DMS114 treated with DMSO at 0.1 percent for 48 hours (cell line): ENCODE measurements around the gene MTARC2.
A peak's percentile ranks its signal among the peaks of the same experiment; 100 is the strongest.
"Not testable (repeated sequence)": the region's sequence is repeated elsewhere in the genome, so short reads cannot be mapped to it uniquely, and the experiment has no call there.

Experiments used
- DNase-seq: peaks from one replicate; lab custom pipeline; 2025; ENCODE audit not compliant: unreplicated experiment; lab: John Stamatoyannopoulos, UW

The MTARC2 gene

GRCh38 chr1:220732137-220732536 lies 16.0 kb upstream of the MTARC2 start:
- DNase-seq = no peak

DNA sequence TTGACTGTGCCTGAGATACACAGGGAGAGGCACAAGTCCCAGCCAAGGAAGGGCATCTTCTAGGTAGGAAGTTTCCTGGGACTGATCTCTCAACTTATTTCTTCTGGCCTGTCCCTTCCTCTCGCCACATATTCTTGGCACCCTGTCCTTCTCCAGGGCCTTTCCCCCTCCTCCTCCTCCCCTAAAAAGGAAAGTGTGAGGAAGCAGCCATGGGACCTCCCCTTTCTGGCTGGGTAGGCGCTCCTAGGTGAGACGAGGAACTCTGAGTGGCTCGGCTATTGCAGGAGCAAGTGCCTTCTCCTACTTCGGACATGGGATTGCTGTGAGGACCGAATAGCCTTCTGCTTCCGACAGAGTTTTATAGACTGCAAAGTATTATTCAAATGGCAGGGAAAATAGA lies 15.5 kb upstream of the MTARC2 start:
- no peak for DNase-seq

GRCh38 chr1:220733086-220733601 lies 15.0 kb upstream of the MTARC2 start:
- DNase-seq = peak; percentile 36

- DNase-seq = no peak
Measured at GRCh38 chr1:220734571-220735326, 13.4 kb upstream of the MTARC2 start.

DNA sequence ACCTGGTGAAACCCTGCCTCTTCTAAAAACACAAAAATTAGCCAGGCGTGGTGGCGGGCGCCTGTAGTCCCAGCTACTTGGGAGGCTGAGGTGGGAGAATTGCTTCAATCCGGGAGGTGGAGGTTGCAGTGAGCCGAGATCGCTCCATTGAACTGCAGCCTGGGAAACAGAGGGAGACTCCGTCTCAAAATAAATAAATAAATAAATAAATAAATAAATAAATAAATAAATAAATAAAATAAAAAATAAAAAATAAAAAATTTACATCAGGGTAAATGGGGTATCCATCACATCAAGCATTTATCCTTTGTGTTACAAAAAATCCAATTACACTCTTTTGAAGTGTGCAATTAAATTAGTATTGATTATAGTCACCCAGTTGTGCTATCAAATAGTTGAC lies 11.8 kb upstream of the MTARC2 start:
- not testable (repeated sequence) for DNase-seq

DNA sequence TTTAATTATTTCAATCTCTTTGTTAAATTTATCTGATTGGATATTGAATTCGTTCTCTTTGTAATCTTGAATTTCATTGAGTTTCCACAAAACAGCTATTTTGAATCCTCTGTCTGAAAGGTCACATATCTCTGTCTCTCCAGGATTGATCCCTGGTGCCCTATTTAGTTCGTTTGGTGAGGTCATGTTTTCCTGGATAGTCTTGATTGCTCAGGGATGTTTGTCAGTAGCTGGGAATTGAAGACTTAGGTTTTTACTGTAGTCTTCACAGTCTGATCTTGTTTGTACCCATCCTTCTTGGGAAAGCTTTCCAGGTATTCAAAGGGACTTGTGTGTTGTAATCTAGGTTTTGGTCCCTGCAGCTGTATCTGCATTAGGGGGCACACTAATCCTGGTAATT lies 6.8 kb upstream of the MTARC2 start:
- DNase-seq = no peak

GRCh38 chr1:220741825-220742224 lies 6.3 kb upstream of the MTARC2 start:
- DNase-seq = no peak

DNA sequence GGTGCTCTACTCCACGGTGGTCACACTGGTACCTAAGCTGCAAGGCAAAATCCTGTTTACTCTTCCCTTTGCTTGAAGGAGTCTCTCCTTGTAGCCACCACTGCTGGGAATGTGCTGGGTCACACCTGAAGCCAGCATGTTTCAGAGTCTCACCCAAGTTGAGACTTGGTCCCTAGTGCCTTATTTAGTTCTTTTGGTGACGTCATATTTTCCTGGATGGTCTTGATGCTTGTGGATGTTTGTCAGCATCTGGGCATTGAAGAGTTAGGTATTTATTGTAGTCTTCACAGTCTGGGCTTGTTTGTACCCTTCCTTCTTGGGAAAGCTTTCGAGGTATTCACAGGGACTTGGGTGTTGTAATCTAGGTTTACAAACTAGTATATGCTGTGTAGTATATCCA lies 5.6 kb upstream of the MTARC2 start:
- no peak for DNase-seq

DNA sequence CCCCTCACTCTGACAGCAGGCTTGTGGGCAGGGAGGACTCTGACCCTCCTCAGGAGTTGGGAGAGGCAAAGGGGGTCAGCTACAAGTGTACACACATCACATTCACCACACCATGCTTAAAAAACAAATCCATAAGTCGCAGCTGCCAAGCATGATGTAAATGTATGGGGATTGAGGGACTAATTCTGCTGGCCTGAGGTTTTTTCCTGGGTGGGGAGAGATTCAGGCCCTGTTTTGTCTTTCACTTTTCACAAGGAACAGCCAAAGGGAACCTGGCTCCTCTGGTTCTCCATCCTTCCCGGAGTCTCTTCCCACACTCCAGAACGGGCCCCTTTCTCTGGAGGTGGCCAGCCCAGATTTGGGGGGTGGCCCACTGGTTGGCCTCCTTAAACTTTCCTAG lies 1.3 kb upstream of the MTARC2 start:
- DNase-seq = no peak

DNA sequence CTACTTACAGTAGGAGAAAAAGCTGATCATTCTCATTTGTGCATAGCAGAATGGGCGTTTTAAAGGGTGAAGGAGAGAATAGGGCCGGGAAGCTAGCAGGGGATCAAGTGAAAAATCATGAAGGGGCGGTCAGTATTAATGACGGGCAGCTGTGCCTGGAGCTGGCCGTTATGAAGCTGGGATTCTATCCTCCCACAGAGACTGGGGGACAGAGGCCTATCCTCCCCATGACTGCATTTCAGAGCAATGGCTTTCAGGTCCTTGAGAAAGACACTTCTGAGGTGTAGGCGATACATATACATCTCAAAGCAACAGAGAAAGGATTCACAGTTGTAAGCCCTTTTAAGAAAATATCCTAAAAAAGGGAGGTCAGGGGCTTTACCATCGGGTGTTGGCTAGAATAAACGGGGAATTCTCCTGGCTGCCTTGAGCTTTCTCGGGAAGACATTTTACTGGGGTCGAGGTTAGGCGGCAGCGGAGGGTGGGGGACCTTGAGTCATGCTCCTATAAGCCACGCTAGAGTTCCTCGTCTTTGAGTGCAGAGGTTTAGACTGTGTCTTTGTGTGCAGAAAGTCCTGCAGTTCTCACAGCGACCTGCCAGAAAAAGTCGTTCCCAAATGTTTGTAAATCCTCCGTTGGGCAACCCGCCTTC lies 559 bp upstream of the MTARC2 start:
- DNase-seq = no peak

DNA sequence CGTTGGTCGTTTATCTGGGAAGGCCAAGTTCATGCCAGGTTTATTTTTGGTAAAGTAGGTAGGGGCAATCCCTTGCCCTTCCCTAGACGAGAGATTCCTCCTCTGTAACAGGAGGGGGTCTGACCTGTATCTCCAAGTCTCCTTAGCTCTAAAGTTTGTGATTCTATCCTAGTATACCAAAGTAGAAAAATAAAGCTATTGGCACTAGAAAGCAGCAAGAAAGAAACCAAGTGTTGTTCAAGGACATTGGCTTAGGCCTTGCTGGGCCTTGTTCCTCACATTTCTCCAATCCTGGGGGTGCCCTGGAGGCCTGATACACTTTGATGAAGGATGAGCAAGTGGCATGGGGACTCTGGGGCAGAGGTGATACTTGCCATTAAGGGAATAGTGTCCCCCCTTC lies 814 bp downstream of the MTARC2 start:
- no peak for DNase-seq

DNA sequence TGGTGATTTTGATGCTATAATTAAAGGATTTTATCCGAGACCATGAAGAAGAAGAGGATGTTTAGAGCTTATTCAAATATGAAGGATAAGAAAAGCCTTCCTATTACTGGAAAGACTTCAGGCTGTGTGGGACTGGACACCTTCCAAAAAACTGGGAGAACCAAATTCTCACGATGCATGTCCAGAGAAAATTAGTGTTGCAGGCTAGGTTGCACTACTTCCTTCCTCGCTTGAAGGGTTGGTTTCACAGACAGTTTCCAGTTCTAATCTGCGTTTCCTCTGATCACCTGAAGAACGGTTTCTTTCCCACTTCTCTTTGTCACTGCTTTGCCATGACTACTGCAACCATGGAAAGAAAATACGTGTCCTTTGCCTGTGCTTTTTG lies 2.0 kb downstream of the MTARC2 start:
- DNase-seq = no peak

GRCh38 chr1:220751111-220751510 lies 3.0 kb downstream of the MTARC2 start:
- DNase-seq = no peak

GRCh38 chr1:220754212-220754917 lies 6.2 kb downstream of the MTARC2 start:
- DNase-seq = no peak

- no peak for DNase-seq
Measured at GRCh38 chr1:220754918-220755295, 6.8 kb downstream of the MTARC2 start.

DNA sequence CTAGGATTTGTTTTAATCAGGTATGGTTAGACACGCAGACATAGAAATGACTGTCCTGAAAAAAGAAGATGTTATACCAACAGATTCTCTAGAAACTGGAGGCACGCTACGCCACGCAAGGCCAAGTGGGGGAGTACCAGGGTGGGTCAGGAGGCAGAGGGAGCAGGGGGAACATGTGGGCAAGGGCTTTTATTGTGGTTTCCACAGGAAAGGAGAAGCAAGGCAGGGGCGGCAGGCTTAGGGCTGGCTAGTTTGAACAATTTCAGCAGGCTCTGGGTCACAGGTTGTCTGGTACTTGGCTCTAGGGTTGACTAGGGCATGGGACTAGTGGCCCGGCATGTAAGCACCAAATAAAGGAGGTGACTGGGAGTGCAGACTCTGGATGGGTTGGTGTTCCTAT lies 7.2 kb downstream of the MTARC2 start:
- DNase-seq = no peak

- DNase-seq = no peak
Measured at GRCh38 chr1:220757441-220757840, 9.3 kb downstream of the MTARC2 start.

DNA sequence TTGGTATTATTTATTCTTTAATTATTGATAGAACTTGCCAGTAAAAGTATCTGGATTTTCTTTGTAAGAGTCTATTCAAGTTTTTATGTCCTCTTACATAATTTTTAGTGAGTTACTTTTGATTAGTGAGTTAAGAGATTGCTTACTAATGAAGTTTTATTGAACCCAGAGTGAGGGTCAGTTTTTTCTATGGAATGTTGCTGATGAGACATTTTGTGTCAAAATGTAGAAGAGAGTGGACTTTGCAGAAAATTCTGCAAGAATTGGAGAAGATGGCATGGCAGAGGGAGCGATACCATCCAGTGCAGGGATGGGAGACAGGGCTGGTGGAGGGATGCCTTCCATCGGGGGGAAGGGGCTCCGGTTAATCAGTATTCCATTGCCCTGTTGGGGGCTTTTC lies 11.0 kb downstream of the MTARC2 start:
- no peak for DNase-seq

DNA sequence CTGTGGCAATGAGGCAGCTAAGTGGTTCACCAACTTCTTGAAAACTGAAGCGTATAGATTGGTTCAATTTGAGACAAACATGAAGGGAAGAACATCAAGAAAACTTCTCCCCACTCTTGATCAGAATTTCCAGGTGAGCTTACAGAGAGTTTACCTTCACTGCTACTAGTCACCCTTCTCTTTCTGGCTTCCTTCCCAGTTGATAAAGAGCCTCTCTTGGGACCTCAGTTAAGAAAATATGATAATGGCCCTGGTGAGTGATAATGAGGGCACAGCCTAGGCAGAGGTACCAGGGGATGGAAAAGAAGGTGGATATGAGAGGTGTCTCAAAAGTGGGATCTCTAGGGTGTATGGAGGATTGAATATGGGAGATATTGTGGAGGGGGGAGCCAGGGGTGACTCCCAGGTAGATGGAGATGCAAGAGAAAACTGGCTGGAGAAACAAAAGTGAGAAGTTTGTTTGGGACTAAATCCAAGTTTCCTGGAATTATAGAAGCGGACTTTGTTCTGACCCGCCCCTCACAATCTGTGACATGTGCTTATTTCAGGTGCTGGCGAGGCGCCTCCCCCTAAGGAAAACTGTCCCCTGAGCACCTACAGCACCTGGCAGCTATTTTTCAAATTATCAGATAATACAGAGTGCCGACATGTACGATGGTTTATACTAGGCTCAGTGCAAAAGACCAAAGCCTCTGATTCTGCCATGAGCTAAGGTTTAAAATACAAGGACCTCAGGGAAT lies 13.7 kb downstream of the MTARC2 start:
- DNase-seq = no peak

GRCh38 chr1:220764757-220765156 lies 16.6 kb downstream of the MTARC2 start:
- DNase-seq = no peak
